ENCODE measurements around the gene UBN2.

GRCh38 chr7:139181404-139181803 lies 49.6 kb upstream of the UBN2 start:
- TF ChIP-seq CTCF (IDR thresholded peaks at IDR 0.05; ENCODE audit: low read depth, low read length) (no peak), EZH2phosphoT487 (IDR thresholded peaks at IDR 0.05; ENCODE audit: low read depth) (no peak)

Data from OCI-LY3 (cell line).